HCT116 (cell line): ENCODE measurements around the gene POFUT2.

ENCODE experiments used
- JUND ChIP-seq: IDR thresholded peaks from 2 replicates; pipeline ENCODE4 v1.6.1; 2012
- TF ChIP-seq, protein P1 (sequence below): IDR thresholded peaks from 2 replicates; pipeline ENCODE4 v1.6.1; 2012
- TF ChIP-seq, protein P2 (sequence below), 3 experiments: fragments of 200-600 bp in 1 of 3; sonication (generic) in 1 of 3; IDR thresholded peaks in 2 of 3; conservative IDR thresholded peaks in 1 of 3; 2 replicates each; pipeline ENCODE4 v1.5.1; 2012 to 2017; ENCODE audit warnings: low read depth in 2 of 3, low read length in 2 of 3, antibody characterized with exemption in 1 of 3, borderline replicate concordance in 1 of 3, control low read depth in 1 of 3, mild to moderate bottlenecking in 1 of 3, mixed read lengths in 1 of 3, mixed run types in 1 of 3, moderate library complexity in 1 of 3; ENCODE audit not compliant: insufficient read depth in 1 of 3

DNA sequence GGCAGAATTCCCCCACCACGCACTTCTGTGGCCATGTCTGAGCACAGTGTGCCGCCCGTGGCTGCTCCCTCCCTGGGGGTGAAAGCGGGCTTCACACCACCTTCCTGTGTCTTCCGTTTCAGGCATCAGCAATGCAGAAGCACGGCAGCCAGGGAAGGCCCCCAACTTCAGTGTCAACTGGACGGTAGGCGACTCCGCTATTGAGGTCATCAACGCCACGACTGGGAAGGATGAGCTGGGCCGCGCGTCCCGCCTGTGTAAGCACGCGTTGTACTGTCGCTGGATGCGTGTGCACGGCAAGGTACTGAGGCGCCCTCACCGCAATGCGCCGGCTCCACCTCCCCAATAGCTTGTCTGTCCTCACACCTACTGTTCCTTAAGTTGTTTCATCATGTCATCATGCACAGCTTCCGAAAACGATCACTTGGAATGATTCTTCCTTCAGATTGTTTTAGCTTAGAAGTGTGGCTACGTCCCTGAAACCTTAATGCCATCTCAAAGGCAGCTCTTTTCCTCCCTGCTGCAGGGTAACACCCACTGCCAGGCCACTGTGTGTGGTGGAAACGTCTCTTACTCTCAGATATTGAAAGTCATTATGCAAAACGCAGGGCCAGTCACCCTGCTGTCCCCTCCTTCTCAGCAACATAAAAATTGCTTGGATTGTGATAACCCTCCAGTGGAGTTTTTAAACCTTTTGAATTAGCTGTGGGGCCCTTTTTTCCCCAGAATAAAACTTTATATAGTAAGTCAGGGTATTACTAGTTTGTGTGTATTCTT is 66.8 kb downstream of the POFUT2 start:
- no peak for TF ChIP-seq JUND
- TF ChIP-seq, protein P1, sequence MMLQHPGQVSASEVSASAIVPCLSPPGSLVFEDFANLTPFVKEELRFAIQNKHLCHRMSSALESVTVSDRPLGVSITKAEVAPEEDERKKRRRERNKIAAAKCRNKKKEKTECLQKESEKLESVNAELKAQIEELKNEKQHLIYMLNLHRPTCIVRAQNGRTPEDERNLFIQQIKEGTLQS = no peak
- TF ChIP-seq, protein P2, sequence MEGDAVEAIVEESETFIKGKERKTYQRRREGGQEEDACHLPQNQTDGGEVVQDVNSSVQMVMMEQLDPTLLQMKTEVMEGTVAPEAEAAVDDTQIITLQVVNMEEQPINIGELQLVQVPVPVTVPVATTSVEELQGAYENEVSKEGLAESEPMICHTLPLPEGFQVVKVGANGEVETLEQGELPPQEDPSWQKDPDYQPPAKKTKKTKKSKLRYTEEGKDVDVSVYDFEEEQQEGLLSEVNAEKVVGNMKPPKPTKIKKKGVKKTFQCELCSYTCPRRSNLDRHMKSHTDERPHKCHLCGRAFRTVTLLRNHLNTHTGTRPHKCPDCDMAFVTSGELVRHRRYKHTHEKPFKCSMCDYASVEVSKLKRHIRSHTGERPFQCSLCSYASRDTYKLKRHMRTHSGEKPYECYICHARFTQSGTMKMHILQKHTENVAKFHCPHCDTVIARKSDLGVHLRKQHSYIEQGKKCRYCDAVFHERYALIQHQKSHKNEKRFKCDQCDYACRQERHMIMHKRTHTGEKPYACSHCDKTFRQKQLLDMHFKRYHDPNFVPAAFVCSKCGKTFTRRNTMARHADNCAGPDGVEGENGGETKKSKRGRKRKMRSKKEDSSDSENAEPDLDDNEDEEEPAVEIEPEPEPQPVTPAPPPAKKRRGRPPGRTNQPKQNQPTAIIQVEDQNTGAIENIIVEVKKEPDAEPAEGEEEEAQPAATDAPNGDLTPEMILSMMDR (IDR thresholded peaks at IDR 0.05 in 2 of 3, conservative IDR thresholded peaks at IDR 0.05 in 1 of 3; ENCODE audit: borderline replicate concordance in 1 of 3, insufficient read depth in 1 of 3, low read depth in 2 of 3, low read length in 2 of 3) = no peak
